NT2/D1 (cell line): Measurements from ENCODE around the gene EFNA4.

Source experiments
- SUZ12 ChIP-seq: IDR thresholded peaks from 2 replicates; pipeline ENCODE4 v1.6.1; 2011; ENCODE audit not compliant: insufficient read length, insufficient read depth; ENCODE audit errors: extremely low read depth
- ZNF274 ChIP-seq: IDR thresholded peaks from 2 replicates; pipeline ENCODE4 v1.6.1; 2011; ENCODE audit warnings: mild to moderate bottlenecking, low read depth, low read length

- no peak for TF ChIP-seq SUZ12
- TF ChIP-seq ZNF274: no peak
These were observed 41.2 kb upstream of the EFNA4 start for GRCh38 chr1:155022136-155022926.
